ENCODE measurements around the gene SELPLG.

DNA sequence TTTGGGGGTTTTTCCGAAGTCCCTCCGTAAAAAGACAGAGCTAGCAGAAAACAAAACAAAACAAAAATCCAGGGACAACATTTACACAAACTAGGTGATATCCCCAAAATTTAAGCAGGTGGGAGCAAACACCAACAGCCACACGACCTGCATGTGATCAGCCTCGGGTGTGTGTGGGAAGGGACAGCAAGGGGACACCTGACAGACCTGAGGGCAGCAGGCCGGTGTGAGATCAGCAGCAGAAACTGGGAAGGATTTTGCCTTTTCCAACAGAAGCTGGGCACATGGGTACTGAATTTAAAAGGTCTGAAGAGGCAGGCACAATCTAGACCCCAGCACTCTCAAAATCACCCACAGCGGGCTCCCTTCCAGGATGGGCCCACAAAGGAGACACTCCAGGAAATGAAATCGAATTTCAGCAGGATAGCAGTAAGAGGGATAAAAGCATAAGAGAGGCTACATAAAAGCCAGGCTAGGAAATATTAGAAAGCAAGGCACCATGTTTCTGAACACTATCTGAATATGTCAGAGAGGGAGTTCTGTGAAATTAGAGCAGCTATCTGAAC lies 36.5 kb upstream of the SELPLG start:
- no peak for TF ChIP-seq GATA2 (IDR thresholded peaks at IDR 0.05; ENCODE audit: low read depth, low read length)
- TF ChIP-seq GATA3 (IDR thresholded peaks at IDR 0.05; ENCODE audit: low read depth, low read length): no peak

Data from SH-SY5Y (cell line).